Stimulated activated CD4-positive, alpha-beta T cell treated with anti-CD3 and anti-CD28 coated beads, TNF-alpha, amount 100 ng/mL, for 4 hours (primary cell): ENCODE measurements around the gene PLEKHF1.

ENCODE experiments used
- DNase-seq, 3 experiments: peaks; one replicate each; pipeline ENCODE4 v3.0.0-alpha.2; 2020; ENCODE audit warnings: low read depth in 3 of 3

The PLEKHF1 gene

GRCh38 chr19:29677001-29677817 is 11.9 kb downstream of the PLEKHF1 start:
- no peak for DNase-seq

DNA sequence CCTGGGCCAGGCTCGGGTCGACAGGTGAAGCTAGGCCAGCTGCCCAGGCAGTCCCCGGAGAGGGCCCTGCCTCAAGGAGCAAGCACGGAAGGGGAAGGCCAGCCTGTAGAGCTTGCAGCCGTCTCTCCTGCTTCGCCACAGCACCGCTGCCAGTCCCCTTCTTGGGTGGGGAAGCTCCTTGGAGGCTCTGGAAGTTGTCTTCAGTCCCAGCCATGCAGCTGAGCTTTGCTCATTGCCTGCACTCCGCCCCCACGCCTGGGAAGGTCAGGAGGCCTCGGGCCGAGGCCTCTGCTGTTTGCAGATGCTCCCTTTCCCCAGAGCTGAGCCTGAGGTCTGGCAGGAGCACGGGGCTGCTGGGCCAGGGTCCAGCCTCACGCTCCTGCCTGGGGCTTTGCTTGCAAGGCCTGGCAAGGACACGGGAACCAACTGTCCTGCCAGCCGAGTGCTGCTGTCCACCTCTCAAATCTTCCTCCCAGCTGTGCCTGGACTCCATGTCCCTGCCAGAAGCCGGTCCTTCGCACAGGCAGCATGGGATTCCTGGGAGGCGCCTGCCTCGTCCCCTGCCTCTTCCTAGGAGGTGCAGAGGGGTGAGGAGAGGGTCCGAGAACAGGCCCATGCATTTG is 13.3 kb downstream of the PLEKHF1 start:
- no peak for DNase-seq

- DNase-seq = no peak
Observed at GRCh38 chr19:29679598-29680210, 14.4 kb downstream of the PLEKHF1 start.

DNA sequence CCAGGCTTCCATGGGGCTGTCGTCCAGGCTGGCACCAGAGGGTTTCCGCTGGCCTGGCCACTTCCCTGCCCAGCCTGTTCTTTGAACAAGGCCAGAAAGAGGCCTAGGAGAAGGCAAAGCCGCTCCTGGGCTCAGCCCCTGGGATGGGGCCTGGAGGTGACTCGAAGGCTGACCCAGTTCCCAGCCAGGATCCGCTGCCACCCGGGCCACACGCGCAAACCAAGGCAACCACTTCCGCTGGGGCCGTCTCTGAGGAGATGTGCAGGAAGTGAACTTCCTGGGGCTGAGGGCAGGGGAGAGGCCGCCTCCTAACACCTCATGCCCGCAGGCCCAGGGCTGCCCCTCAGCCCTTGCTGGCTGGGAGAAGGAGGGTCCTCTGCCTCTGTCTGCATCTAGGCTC is 15.2 kb downstream of the PLEKHF1 start:
- DNase-seq = peak; percentile 49 to 65 (median 60)

- no peak for DNase-seq
Observed at GRCh38 chr19:29680937-29681336, 15.7 kb downstream of the PLEKHF1 start.

DNA sequence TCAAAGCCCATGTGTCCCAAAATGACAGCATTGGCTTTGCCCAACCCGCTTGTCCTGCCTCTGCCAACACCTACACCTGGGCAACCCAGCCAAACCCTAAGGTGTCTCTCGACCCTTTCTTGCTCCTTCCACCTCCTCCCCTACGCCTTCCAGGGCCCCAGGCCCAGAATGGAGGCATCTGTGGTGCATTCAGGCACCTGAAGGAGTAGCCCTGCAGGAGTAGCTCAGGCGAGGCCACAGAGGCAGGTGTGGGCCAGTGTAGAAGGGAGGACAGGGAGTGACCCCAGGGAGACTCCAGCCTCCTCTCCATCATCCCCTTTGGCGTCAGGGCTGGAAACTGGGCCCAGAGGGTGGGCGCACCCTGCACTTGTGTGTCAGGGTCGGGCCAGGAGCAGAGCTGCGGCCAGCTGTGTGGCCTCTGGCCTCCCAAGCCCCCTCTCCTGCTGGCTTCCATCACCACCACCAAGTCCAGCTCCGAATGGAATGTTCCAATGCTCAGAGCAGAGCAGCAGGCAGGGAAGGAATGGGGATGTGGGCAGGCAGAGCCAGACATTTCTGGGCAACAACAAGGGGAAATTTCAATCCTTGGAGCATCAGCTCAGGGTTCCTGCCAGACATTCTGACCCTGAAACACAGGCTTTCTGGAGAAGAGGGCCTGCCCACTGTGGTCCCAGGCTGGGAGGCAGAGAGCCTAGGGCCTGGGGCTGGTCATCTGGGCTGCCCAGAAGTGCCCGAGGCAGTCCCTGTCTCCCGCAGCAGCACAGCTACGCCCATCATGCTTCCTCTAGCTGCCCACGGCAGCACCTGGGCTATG is 16.4 kb downstream of the PLEKHF1 start:
- DNase-seq = no peak

GRCh38 chr19:29682236-29682895 is 17.1 kb downstream of the PLEKHF1 start:
- DNase-seq = no peak

GRCh38 chr19:29683009-29683408 is 17.7 kb downstream of the PLEKHF1 start:
- DNase-seq = no peak

GRCh38 chr19:29685326-29685725 is 20.1 kb downstream of the PLEKHF1 start:
- no peak for DNase-seq

DNA sequence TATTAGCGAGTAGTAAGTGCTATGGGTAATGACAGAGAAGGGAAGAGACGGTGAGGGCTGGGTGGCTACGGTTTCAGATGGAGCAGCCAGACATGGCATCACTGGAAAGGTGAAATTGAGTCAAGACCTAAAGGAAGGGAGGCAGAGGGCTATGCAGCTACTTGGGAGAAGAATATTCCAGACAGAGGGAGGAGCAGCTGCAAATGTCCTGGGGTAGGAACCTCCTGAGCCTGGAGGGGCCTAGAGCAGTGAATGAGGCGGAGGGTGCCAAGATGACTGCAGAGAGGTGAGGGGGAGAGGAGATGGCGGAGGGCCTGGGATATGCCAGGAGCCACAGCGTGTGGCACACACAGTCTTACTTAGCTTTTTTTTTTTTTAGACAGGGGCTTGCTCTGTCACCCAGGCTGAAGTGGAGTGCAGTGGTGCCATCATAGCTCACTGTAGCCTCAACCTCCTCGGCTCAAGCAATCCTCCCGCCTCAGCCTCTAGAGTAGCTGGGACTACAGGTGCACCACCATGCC is 21.1 kb downstream of the PLEKHF1 start:
- DNase-seq = no peak

- DNase-seq = no peak
Observed at GRCh38 chr19:29687244-29687896, 22.1 kb downstream of the PLEKHF1 start.

- DNase-seq = no peak
Observed at GRCh38 chr19:29687897-29688728, 22.9 kb downstream of the PLEKHF1 start.

- no peak for DNase-seq
Observed at GRCh38 chr19:29690842-29691241, 25.6 kb downstream of the PLEKHF1 start.

DNA sequence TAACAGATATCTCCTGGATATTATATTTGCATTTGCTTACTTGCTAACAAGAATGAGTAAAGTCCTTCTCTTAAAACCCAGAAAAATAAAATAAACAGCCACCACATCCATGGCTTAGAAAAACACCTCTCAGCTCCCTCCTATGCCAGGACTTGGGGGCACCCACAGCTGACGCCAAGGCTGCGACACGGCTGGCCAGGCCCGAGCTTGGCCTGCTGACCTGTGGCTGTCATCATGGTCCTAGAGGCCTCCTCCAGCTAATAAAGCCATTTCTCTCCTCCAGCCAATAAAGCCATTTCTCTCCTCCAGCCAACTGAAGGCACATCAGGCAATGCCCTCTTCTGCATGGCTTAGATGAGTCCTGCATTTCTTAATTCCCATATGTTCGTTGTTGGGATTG is 28.9 kb downstream of the PLEKHF1 start:
- no peak for DNase-seq

GRCh38 chr19:29694669-29695627 is 29.7 kb downstream of the PLEKHF1 start:
- DNase-seq = peak; percentile 65 to 77 (median 68)

DNA sequence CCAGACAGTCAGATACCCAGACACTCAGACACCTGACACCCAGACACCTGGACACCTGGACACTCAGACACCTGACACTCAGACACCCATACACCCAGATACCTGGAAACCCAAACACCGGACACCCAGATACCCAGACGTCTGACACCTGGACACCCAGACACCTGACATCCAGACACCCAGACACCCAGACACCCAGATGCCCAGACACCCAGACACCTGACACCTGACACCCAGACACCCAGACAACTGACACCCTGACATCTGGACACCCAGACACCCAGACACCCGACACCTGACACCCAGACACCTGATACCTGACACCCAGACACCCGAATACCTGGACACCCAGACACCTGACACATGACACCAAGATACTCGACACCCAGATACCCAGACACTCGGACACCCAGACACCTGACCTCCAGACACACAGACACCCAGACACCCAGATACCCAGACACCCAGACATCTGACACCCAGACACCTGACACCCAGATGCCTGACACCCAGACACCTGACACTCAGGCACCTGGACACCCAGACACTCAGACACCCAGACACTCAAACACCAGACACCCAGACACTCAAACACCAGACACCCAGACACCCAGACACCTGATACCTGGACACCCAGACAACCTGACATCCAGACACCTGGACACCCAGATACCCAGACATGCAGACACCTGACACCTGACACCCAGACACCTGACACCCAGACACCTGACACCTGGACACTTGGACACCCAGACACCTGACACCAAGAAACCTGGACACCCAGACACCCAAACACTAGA is 30.7 kb downstream of the PLEKHF1 start:
- no peak for DNase-seq

GRCh38 chr19:29696565-29696846 is 31.2 kb downstream of the PLEKHF1 start:
- DNase-seq = no peak
